Adrenal gland (tissue), 12 donors: ENCODE results near the gene IL4R. TPM values are rescaled to one million over a fixed set of nuclear protein-coding genes. Genes with fewer than 3 reads are reported as not detected.

Source experiments
- DNase-seq, 7 donors: peaks; one replicate each; pipeline ENCODE4 v3.0.0-alpha.2; 2019 to 2020
- H3K27ac ChIP-seq, 5 donors: fragments of 200-600 bp; sonication (generic) in 4 of 5; 1 replicate in 3 of 5; 2 replicates in 2 of 5; pipeline versions ENCODE4 v1.5.1 to v1.8.0; 2016 to 2020; ENCODE audit warnings: mild to moderate bottlenecking in 1 of 5
- H3K27me3 ChIP-seq: fragments of 200-600 bp; 2 replicates; pipeline ENCODE4 v1.8.0; 2021
- H3K36me3 ChIP-seq, 2 donors: fragments of 200-600 bp; replicated peaks in 1 of 2; 1 replicate in 1 of 2; 2 replicates in 1 of 2; pipeline versions ENCODE4 v1.5.1 to v1.8.0; 2018 to 2022
- H3K4me1 ChIP-seq, 2 donors: fragments of 200-600 bp; replicated peaks in 1 of 2; 1 replicate in 1 of 2; 2 replicates in 1 of 2; pipeline versions ENCODE4 v1.5.1 to v1.8.0; 2018 to 2021
- H3K4me3 ChIP-seq, 4 donors: fragments of 200-600 bp; sonication (generic) in 3 of 4; one replicate each; pipeline ENCODE4 v1.5.1; 2016 to 2018
- H3K9me3 ChIP-seq, 3 donors: fragments of 200-600 bp; sonication (generic) in 1 of 3; replicated peaks in 1 of 3; 1 replicate in 2 of 3; 2 replicates in 1 of 3; pipeline versions ENCODE4 v1.5.1 to v1.8.0; 2016 to 2021
- POLR2A ChIP-seq, 2 donors: fragments of 450-650 bp; IDR thresholded peaks; one replicate each; pipeline ENCODE4 v1.6.1; 2017; ENCODE audit warnings: antibody characterized with exemption in 2 of 2, mild to moderate bottlenecking in 2 of 2, moderate library complexity in 1 of 2
- WGBS, 4 donors: extraction: QIAGEN DNeasy Blood & Tissue Kit in 2 of 4; methylation state at CpG; one replicate each; pipeline versions ENCODE4 v1.1.5 to v1.1.7; 2013 to 2017; 5-methylcytosine and 5-hydroxymethylcytosine counted together
- intact Hi-C, 2 donors: fragments of 100-400 bp; cut with DNase I; formaldehyde crosslinking; loops; one replicate each; pipeline versions ENCODE4 v1.14.1 to v1.15.0; 2022 to 2023
- polyA plus RNA-seq, 3 donors: library from polyadenylated mRNA; stranded (reverse); fragments of 200-250 nt in 2 of 3; fragments of 350-450 nt in 1 of 3; fragmentation: Illumina TruSeq in 1 of 3; extraction: RNeasy Lipid Tissue Mini Kit (QIAGEN cat#74804) in 1 of 3; gene quantifications; one replicate each; pipeline ENCODE4 v1.2.3, GENCODE V29; 2013 to 2014
- total RNA-seq, 9 donors: library from RNA; depleted of rRNA in 4 of 9; stranded (reverse); fragments of >200 nt in 4 of 9; fragments of 120-200 nt in 1 of 9; fragmentation: NEBNext Ultra II Directional in 1 of 9; extraction: Animal tissue kit (Norgen Biotek cat#: 25700) in 1 of 9; gene quantifications; one replicate each; pipeline versions ENCODE4 v1.1.0 to v1.2.4, GENCODE V29; 2013 to 2023
- TF ChIP-seq, protein P1 (sequence below), 6 experiments: fragments of 450-650 bp in 4 of 6; fragments of 200-600 bp in 2 of 6; sonication (generic) in 1 of 6; IDR thresholded peaks; 1 replicate in 5 of 6; 2 replicates in 1 of 6; pipeline versions ENCODE4 v1.5.1 to v1.8.0; 2016 to 2021; ENCODE audit warnings: antibody characterized with exemption in 6 of 6, mild to moderate bottlenecking in 2 of 6, moderate library complexity in 1 of 6
- donor health status: healthy with polysubstance abuse.
- donor health status: Bipolar disorder and iron deficiency.
- donor health status: DM: yes; HTN: yes; CAD: no.
- donor health status: DM: no; HTN: no; CAD: no.
- donor health status: DM: no; HTN: no; CAD: no.
- donor health status: DM: yes; HTN: yes; CAD: no.

Gene IL4R
- total and polyA plus RNA-seq, 12 donors = 3.1 to 142 (median 50.0) TPM

DNA sequence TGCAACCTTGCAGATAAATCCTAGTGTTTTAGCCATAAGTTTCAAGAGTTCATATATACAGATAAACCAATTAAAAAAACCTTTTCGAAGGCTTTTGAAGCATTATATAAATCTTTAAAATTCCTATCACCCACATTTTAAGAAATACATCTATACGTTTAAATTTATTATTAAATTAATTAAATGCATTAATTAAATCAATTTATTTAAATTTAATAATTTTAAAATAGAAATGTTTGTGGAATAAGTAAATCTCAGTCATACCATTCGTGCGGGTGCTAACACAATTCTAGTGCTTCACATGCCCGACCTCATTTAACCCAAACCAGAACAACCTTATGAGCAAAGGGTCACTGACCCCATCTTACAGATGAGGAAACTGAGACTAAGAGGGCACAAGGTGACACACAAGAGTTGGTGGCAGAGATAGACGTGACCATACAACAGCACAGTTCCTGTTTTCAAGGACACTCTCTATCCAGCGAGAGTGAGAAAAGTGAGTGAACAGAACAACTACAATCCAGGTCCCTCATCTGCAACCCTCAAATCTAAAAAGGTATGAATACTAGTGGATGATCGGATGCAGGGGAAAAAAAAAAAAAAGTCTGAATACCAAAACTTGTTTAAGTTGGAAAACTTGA lies 46.6 kb upstream of the IL4R start:
- H3K27me3 ChIP-seq = no peaks in the 10 kb centered on the region
- no peaks in the 10 kb centered on the region for H3K9me3 ChIP-seq
- intact Hi-C loops = no loop called here
- 74 to 86% (median 82%) methylated on average over 8 of the region's 8 CpGs for WGBS, 4 donors
- TF ChIP-seq, protein P1, sequence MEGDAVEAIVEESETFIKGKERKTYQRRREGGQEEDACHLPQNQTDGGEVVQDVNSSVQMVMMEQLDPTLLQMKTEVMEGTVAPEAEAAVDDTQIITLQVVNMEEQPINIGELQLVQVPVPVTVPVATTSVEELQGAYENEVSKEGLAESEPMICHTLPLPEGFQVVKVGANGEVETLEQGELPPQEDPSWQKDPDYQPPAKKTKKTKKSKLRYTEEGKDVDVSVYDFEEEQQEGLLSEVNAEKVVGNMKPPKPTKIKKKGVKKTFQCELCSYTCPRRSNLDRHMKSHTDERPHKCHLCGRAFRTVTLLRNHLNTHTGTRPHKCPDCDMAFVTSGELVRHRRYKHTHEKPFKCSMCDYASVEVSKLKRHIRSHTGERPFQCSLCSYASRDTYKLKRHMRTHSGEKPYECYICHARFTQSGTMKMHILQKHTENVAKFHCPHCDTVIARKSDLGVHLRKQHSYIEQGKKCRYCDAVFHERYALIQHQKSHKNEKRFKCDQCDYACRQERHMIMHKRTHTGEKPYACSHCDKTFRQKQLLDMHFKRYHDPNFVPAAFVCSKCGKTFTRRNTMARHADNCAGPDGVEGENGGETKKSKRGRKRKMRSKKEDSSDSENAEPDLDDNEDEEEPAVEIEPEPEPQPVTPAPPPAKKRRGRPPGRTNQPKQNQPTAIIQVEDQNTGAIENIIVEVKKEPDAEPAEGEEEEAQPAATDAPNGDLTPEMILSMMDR (IDR thresholded peaks at IDR 0.05) = no peak
- no peak for TF ChIP-seq POLR2A (IDR thresholded peaks at IDR 0.05)
- H3K36me3 ChIP-seq = no peaks in the 10 kb centered on the region
- H3K4me3 ChIP-seq = no peak overlapping the region
- peaks cover 5 to 29% of the 10 kb centered on the region in 2 donors for H3K4me1 ChIP-seq
- DNase-seq = peak in 2 of 7 donors; percentile 3 to 25
- H3K27ac ChIP-seq = no peak overlapping the region

DNA sequence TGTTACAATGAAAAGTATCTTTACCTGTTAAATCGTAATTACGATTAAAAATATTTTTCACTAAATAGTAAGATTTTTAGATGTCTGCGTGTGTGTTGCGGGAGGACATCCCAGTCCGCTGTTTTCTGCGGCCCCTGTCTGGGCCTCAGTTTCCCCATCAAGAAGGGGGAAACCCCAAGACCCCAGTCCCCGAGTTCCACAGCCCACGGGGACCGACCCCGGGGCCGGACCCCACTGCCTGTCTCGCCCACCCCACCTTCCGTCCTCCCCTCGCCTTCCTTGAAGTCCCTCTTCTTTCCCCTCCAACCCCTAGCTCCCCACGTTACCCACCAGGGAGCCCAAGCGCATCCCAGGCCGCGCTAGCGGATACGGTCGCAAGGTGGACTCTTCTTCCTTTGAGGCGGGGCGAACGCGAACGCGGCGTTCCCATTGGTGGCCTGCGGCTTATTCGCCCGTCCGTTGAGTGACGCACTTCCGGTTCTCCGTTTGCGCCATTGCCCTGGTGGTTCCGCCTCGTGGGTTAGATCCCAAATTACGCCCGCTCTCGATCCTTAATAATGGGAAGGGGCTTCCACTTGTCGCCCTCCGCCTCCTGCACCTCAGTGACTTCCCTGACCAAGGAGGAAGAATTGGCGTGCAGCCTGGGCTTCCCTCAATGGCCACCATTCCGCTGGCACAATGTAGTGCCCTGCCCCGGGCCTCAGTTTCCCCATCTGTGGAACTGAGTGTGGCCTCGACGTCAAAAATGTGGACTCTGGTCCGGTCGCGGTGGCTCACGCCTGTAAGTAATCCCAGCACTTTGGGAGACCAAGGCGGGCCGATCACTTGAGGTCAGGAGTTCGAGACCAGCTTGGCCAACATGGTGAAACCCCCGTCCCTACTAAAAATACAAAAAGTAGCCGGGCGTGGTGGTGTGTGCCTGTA lies 45.1 kb upstream of the IL4R start, which contains the start of gene NSMCE1:
TSS of gene NSMCE1 (minus strand) at position 397 of the 924 bp plus-strand sequence. CDS start 11,202 bp downstream, outside the sequence.
- intact Hi-C loops = no loop called here
- peak; percentile 97 to 99 (median 98) for DNase-seq
- no peaks in the 10 kb centered on the region for H3K9me3 ChIP-seq
- peaks cover 5 to 26% of the 10 kb centered on the region in 2 donors for H3K4me1 ChIP-seq
- no peaks in the 10 kb centered on the region for H3K27me3 ChIP-seq
- peak within 1 kb of the TSS; percentile 3 to 80 (median 69) for H3K4me3 ChIP-seq
- 7 to 16% (median 7%) methylated on average over 20 to 58 of the region's 58 CpGs for WGBS, 4 donors
- H3K36me3 ChIP-seq = no peaks in the 10 kb centered on the region
- peak within 1 kb of the TSS in 4 of 5 donors; percentile 50 to 82 (median 76) for H3K27ac ChIP-seq
- peak; percentile 52 to 56 for TF ChIP-seq POLR2A (IDR thresholded peaks at IDR 0.05)
- TF ChIP-seq, protein P1 (IDR thresholded peaks at IDR 0.05) = peak in 5 of 6 experiments; percentile 22 to 41 (median 29)

- peak overlapping the region in 1 of 4 donors; percentile 75 for H3K4me3 ChIP-seq
- no peaks in the 10 kb centered on the region for H3K36me3 ChIP-seq
- intact Hi-C loops = no loop called here
- peak overlapping the region in 2 of 5 donors; percentile 72 to 81 for H3K27ac ChIP-seq
- DNase-seq = peak in 1 of 7 donors; percentile 8
- peaks cover 5 to 20% of the 10 kb centered on the region in 2 donors for H3K4me1 ChIP-seq
- H3K9me3 ChIP-seq = no peaks in the 10 kb centered on the region
- WGBS, 4 donors = 80 to 84% (median 82%) methylated on average over 9 of the region's 9 CpGs
- no peak for TF ChIP-seq POLR2A (IDR thresholded peaks at IDR 0.05)
- TF ChIP-seq, protein P1 (IDR thresholded peaks at IDR 0.05) = no peak
- no peaks in the 10 kb centered on the region for H3K27me3 ChIP-seq
Observed at GRCh38 chr16:27269300-27270150, 44.2 kb upstream of the IL4R start.
